Ishikawa (cell line): Measurements from ENCODE around the gene MPO.

Experiments used
- CEBPB ChIP-seq: IDR thresholded peaks from 2 replicates; pipeline ENCODE4 v1.6.1; 2012
- CREB1 ChIP-seq: IDR thresholded peaks from 2 replicates; pipeline ENCODE4 v1.6.1; 2012; ENCODE audit warnings: low read depth
- EGR1 ChIP-seq: IDR thresholded peaks from 2 replicates; pipeline ENCODE4 v1.6.1; 2012
- EP300 ChIP-seq: IDR thresholded peaks from 2 replicates; pipeline ENCODE4 v1.6.1; 2012; ENCODE audit warnings: borderline replicate concordance
- FOXM1 ChIP-seq: IDR thresholded peaks from 2 replicates; pipeline ENCODE4 v1.6.1; 2012; ENCODE audit warnings: low read depth, borderline replicate concordance
- MAX ChIP-seq: IDR thresholded peaks from 2 replicates; pipeline ENCODE4 v1.6.1; 2012
- NFIC ChIP-seq: IDR thresholded peaks from 2 replicates; pipeline ENCODE4 v1.6.1; 2012
- RAD21 ChIP-seq: IDR thresholded peaks from 2 replicates; pipeline ENCODE4 v1.6.1; 2012; ENCODE audit warnings: low read depth
- TAF1 ChIP-seq: IDR thresholded peaks from 2 replicates; pipeline ENCODE4 v1.6.1; 2012; ENCODE audit warnings: low read depth, mild to moderate bottlenecking
- TCF12 ChIP-seq: IDR thresholded peaks from 2 replicates; pipeline ENCODE4 v1.6.1; 2012; ENCODE audit warnings: low read depth
- TEAD4 ChIP-seq: IDR thresholded peaks from 2 replicates; pipeline ENCODE4 v1.6.1; 2012
- USF1 ChIP-seq: IDR thresholded peaks from 2 replicates; pipeline ENCODE4 v1.6.1; 2012
- YY1 ChIP-seq: IDR thresholded peaks from 2 replicates; pipeline ENCODE4 v1.6.1; 2012; ENCODE audit warnings: low read depth
- ZBTB7A ChIP-seq: IDR thresholded peaks from 2 replicates; pipeline ENCODE4 v1.6.1; 2012; ENCODE audit warnings: low read depth
- TF ChIP-seq, protein P1 (sequence below): IDR thresholded peaks from 2 replicates; pipeline ENCODE4 v1.6.1; 2012; ENCODE audit warnings: low read depth, mild to moderate bottlenecking

The MPO gene

DNA sequence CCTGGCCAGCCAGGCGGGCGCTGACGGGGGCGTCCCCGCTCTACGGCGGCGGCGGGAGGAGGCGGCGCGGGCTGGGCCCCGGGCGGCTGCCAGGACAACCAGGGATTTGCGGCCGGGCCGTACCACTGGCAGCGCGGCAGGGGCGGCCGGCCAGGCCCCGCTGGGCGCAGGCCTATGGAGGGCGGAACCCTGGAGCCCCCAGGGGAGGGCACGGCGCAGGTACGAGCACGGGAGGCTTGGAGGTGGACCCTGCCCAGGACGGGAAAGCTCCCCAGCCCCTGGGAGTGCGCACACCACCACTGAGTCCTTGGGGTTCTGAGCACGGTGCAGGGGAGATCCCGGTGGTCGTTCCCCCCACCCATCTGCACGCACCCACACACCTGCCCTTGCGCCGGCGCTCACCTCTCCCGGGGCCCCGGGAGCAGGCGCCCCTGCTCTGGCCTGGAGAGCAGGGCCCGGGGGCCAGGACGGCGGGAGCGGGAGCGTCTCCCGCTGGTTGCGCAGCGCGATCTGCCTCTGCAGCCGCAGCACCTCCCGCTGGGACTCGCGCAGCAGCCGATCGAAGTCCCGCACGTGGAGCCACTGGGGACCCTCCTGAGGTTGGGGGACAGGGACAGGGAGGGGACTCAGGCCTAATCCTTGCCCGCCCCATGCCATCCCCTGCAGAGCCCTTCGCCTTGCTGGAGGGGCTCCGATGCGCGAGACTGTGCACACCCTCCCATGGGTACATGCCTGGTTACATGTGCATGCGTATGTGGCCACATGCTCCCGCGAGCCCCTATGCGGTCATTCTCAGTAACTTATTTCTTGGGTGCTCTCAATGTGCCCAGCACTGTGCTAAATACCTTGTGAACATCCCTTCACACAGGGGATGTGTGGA, 43.9 kb upstream of the MPO start:
- no peak; the same call in 1 of the 2 replicates for TF ChIP-seq USF1
- peak; percentile 89 for TF ChIP-seq MAX
- peak; percentile 66; the same call in 1 of the 2 replicates for TF ChIP-seq ZBTB7A
- TF ChIP-seq TAF1 = no peak
- TF ChIP-seq EGR1 = peak; percentile 45; the same call in 1 of the 2 replicates

- TF ChIP-seq ZBTB7A (0 out of 2 replicates have a peak, but pooled peaks have one; percentile 17), TEAD4 (no peak)
These were observed 43.3 kb upstream of the MPO start for GRCh38 chr17:58324056-58324408.

DNA sequence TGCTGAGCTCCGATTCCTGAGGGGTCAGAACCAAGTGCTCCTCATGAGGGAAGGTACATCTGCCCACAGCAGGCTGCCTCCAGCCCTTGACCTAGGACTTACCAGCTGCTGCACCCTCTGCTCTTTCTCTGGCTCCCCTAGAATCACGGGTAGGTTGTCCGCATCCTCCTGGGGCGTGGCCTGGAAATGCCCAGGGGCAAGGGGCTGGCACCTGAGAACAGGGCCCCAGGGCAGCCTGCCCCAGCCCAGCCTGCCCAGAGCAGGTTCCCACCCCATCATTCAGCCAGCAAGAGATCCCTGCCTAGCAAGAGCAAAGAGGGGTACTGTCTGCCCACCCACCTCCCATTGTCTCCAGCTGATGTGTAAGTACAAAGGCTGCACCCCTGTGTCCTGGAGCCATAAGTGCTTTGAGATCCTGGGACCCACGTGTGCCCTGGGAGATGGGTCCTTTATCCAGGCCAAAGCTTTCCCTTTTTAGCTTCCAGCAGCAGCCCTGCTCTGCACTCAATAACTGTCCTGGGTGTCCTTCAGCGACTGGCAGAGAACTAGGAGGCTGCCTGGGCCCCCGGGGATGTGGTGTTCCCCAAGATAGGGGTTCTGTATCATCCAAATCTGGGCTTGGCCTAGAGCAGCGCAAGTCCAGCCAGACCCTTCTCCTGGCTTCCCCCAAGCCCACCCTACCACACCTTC, 42.8 kb upstream of the MPO start:
- no peak for TF ChIP-seq USF1

DNA sequence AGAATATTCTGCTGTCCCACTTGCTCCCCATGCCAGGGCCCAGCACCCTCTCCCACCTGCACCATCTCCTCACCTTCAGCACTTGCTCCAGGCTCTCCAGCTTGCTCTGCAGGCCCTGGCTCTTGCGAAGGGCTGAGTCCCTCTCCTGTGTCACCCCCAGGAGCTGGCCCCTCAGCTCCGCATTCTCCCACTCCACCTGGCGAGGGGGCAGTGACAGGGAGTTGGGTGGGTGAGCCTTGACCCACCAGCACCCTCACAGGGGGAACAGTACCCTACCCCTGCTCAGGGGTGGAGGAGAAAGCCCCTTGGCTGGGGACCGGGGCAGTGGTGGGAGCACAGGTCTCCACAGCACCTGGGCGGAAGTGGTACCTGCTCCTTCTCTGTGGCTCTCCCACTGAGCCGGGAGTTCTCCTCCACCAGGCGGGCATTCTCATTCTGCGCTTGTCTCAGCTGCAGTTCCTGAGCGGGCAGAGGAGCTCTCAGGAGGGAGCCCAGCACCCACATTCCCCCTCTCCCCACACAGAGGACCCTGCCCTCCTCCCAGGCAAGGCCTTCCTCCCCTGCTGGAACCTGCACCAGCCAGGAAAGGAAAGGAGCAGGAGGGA, 41.9 kb upstream of the MPO start:
- no peak for TF ChIP-seq CREB1
- no peak for TF ChIP-seq TEAD4

DNA sequence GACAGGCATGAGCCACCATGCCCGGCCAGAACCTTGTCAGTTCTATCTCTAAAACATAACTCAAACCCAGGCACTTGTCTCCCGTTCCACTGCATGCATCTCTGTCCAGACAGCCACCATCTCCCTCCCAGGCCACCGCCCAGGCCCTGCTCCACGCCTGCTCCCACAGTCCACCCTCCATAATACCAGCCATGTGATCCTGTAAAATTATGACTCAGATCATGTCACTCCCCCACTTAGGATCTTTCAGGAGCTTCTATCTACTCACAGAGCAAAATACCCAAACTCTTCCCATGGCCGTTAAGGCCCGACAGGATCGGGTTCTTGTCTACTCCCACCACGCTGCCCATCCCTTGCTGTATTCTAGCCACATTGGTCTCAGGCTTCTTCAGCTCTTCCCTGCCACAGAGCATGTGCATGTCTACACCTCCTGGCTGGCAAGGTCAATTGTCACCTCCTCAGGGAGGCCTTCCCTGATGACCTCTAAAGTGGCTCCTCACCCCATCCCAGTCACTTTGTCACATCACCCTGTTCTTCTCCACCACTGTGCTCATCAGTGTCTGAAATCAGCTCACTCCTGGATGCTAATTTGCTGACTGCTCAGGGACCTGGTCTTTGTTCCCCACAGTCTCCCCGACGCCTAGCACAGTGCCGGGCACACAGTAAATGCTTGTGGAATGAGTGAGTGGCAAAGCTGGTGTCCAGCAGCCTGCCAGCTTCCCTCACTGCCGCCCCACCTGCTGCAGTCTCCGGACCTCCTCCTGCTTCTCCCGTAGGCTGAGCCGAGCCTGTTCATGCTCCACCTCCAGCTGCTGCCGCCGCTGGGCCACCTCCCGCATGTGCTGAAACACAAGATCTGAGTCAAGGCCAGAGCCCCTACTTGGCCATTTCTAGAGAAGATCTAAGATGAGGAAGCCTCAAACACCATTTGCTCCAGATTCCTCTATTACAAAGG, 41.1 kb upstream of the MPO start:
- TF ChIP-seq YY1 (no peak), NFIC (no peak), USF1 (no peak), RAD21 (no peak), MAX (no peak), FOXM1 (no peak), CEBPB (no peak), CREB1 (no peak), EP300 (no peak), TCF12 (no peak), ZBTB7A (no peak), TEAD4 (no peak), EGR1 (no peak), TAF1 (no peak)
- TF ChIP-seq, protein P1, sequence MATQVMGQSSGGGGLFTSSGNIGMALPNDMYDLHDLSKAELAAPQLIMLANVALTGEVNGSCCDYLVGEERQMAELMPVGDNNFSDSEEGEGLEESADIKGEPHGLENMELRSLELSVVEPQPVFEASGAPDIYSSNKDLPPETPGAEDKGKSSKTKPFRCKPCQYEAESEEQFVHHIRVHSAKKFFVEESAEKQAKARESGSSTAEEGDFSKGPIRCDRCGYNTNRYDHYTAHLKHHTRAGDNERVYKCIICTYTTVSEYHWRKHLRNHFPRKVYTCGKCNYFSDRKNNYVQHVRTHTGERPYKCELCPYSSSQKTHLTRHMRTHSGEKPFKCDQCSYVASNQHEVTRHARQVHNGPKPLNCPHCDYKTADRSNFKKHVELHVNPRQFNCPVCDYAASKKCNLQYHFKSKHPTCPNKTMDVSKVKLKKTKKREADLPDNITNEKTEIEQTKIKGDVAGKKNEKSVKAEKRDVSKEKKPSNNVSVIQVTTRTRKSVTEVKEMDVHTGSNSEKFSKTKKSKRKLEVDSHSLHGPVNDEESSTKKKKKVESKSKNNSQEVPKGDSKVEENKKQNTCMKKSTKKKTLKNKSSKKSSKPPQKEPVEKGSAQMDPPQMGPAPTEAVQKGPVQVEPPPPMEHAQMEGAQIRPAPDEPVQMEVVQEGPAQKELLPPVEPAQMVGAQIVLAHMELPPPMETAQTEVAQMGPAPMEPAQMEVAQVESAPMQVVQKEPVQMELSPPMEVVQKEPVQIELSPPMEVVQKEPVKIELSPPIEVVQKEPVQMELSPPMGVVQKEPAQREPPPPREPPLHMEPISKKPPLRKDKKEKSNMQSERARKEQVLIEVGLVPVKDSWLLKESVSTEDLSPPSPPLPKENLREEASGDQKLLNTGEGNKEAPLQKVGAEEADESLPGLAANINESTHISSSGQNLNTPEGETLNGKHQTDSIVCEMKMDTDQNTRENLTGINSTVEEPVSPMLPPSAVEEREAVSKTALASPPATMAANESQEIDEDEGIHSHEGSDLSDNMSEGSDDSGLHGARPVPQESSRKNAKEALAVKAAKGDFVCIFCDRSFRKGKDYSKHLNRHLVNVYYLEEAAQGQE = no peak

- TF ChIP-seq, protein P1 = peak; percentile 33; the same call in 1 of the 2 replicates
- TF ChIP-seq EGR1 (no peak), NFIC (no peak)
These were observed 40.0 kb upstream of the MPO start for GRCh38 chr17:58320570-58321323.
